K562 (cell line): ENCODE measurements around the gene PDPK1.
"Not testable (repeated sequence)": the region's sequence is repeated elsewhere in the genome, so short reads cannot be mapped to it uniquely, and the experiment has no call there.

Experiments
- BHLHE40 ChIP-seq: IDR thresholded peaks from 2 replicates; pipeline ENCODE4 v1.6.1; 2011; ENCODE audit warnings: low read length, improper control_type of control experiment
- CBX2 ChIP-seq: fragments of 200-600 bp; sonication (generic); IDR thresholded peaks from one replicate; pipeline ENCODE4 v1.6.1; 2012; ENCODE audit warnings: mild to moderate bottlenecking, low read length, inconsistent platforms; ENCODE audit not compliant: insufficient read depth, poor library complexity, severe bottlenecking
- FOXK2 ChIP-seq, 2 experiments: fragments of 450-650 bp; IDR thresholded peaks in 1 of 2; conservative IDR thresholded peaks in 1 of 2; 2 replicates each; pipeline ENCODE4 v1.6.1; 2016; ENCODE audit warnings: low read depth in 2 of 2, mild to moderate bottlenecking in 1 of 2
- HMG20A ChIP-seq: fragments of 450-650 bp; formaldehyde crosslinking; conservative IDR thresholded peaks from 2 replicates; pipeline ENCODE4 v1.4.0; 2020; ENCODE audit warnings: mild to moderate bottlenecking, mixed read lengths
- PATZ1 ChIP-seq: fragments of 250-450 bp; sonication (Bioruptor Pico); IDR thresholded peaks from 2 replicates; pipeline ENCODE4 v1.5.0; 2020; ENCODE audit warnings: mild to moderate bottlenecking, borderline replicate concordance
- ZBTB33 ChIP-seq: sonication (generic); formaldehyde crosslinking; IDR thresholded peaks from 2 replicates; pipeline ENCODE4 v1.8.1; 2023; ENCODE audit warnings: mild to moderate bottlenecking, missing genetic modification reagents

- not testable (repeated sequence) for TF ChIP-seq FOXK2 (conservative IDR thresholded peaks at IDR 0.05 in 1 of 2, IDR thresholded peaks at IDR 0.05 in 1 of 2; ENCODE audit: low read depth in 2 of 2); CBX2; BHLHE40; PATZ1; HMG20A; ZBTB33 (CRISPR knock-in tag)
Measured at GRCh38 chr16:2539845-2540458, 2.1 kb downstream of the PDPK1 start.
